GM23248 (cell line): ENCODE data around the gene PRKAR1B. TPM values are rescaled to one million over a fixed set of nuclear protein-coding genes. Genes with fewer than 3 reads are reported as not detected.

Source experiments
- DNase-seq: peaks from one replicate; pipeline ENCODE4 v3.0.0-alpha.2; 2015
- H2AFZ ChIP-seq: fragments of 200-600 bp; sonication (generic); 2 replicates; pipeline ENCODE4 v1.6.1; 2016; ENCODE audit warnings: antibody characterized with exemption
- H3F3A ChIP-seq: fragments of 200-600 bp; sonication (generic); 2 replicates; pipeline ENCODE4 v1.6.1; 2016; ENCODE audit warnings: mild to moderate bottlenecking, antibody characterized with exemption, mixed run types; ENCODE audit not compliant: insufficient read depth
- H3K27ac ChIP-seq: fragments of 200-600 bp; sonication (generic); 2 replicates; pipeline ENCODE4 v1.5.1; 2016; ENCODE audit warnings: mild to moderate bottlenecking
- H3K27me3 ChIP-seq: fragments of 200-600 bp; sonication (generic); replicated peaks from 2 replicates; pipeline ENCODE4 v1.6.1; 2016; ENCODE audit warnings: mild to moderate bottlenecking; ENCODE audit not compliant: insufficient read depth
- H3K36me3 ChIP-seq: fragments of 200-600 bp; sonication (generic); 2 replicates; pipeline ENCODE4 v1.6.1; 2016; ENCODE audit warnings: low read depth, mild to moderate bottlenecking
- H3K4me1 ChIP-seq: fragments of 200-600 bp; sonication (generic); 2 replicates; pipeline ENCODE4 v1.6.1; 2016; ENCODE audit warnings: mild to moderate bottlenecking; ENCODE audit not compliant: insufficient read depth
- H3K4me2 ChIP-seq: fragments of 200-600 bp; sonication (generic); one replicate; pipeline ENCODE4 v1.6.1; 2016; ENCODE audit warnings: mild to moderate bottlenecking; ENCODE audit not compliant: unreplicated experiment
- H3K4me3 ChIP-seq: fragments of 200-600 bp; sonication (generic); 2 replicates; pipeline ENCODE4 v1.5.1; 2016; ENCODE audit warnings: mild to moderate bottlenecking
- H3K79me2 ChIP-seq: fragments of 200-600 bp; sonication (generic); 2 replicates; pipeline ENCODE4 v1.6.1; 2016; ENCODE audit warnings: mild to moderate bottlenecking; ENCODE audit not compliant: insufficient read depth
- H3K9ac ChIP-seq: fragments of 200-600 bp; sonication (generic); 2 replicates; pipeline ENCODE4 v1.6.1; 2016; ENCODE audit warnings: mild to moderate bottlenecking
- H3K9me2 ChIP-seq: fragments of 200-600 bp; sonication (generic); 2 replicates; pipeline ENCODE4 v1.6.1; 2016; ENCODE audit warnings: mixed run types, mild to moderate bottlenecking, moderate library complexity; ENCODE audit not compliant: insufficient read depth
- H3K9me3 ChIP-seq: fragments of 200-600 bp; sonication (generic); one replicate; pipeline ENCODE4 v1.6.1; 2017; ENCODE audit warnings: low read depth
- H4K20me1 ChIP-seq: fragments of 200-600 bp; sonication (generic); 2 replicates; pipeline ENCODE4 v1.6.0; 2016; ENCODE audit not compliant: insufficient read depth
- EZH2 ChIP-seq: fragments of 200-600 bp; sonication (generic); IDR thresholded peaks from 2 replicates; pipeline ENCODE4 v1.6.1; 2018; ENCODE audit warnings: antibody characterized with exemption, mild to moderate bottlenecking; ENCODE audit not compliant: insufficient read depth, poor library complexity, severe bottlenecking
- EZH2phosphoT487 ChIP-seq: fragments of 200-600 bp; sonication (generic); IDR thresholded peaks from 2 replicates; pipeline ENCODE4 v1.6.1; 2018; ENCODE audit warnings: antibody characterized with exemption, moderate library complexity, mild to moderate bottlenecking, low read depth; ENCODE audit not compliant: insufficient read depth
- WGBS, 2 experiments: methylation state at CpG; one replicate each; pipeline ENCODE4 v1.1.6; 2015 to 2017; ENCODE audit warnings: low lambda C conversion rate in 2 of 2, low coverage in 1 of 2; ENCODE audit errors: missing lambda C conversion rate in 2 of 2; 5-methylcytosine and 5-hydroxymethylcytosine counted together
- in situ Hi-C: fragments of 300-500 bp; cut with MboI; formaldehyde crosslinking; loops from 2 replicates; pipeline ENCODE4 v1.15.0; 2020
- polyA plus RNA-seq: library from polyadenylated mRNA; unstranded; fragments of >200 nt; fragmentation: Nextera tagmentation; extraction: Ambion mirVana; gene quantifications from 2 replicates; pipeline ENCODE4 v1.2.1, GENCODE V29; 2016
- total RNA-seq: library from RNA; depleted of rRNA; stranded (reverse); fragments of >200 nt; shearing (Covaris generic); gene quantifications from 2 replicates; pipeline ENCODE4 v1.2.3, GENCODE V29; 2014

Gene PRKAR1B
- total and polyA plus RNA-seq, 2 experiments from 2014 or later, result 10.2 to 12.9 TPM

DNA sequence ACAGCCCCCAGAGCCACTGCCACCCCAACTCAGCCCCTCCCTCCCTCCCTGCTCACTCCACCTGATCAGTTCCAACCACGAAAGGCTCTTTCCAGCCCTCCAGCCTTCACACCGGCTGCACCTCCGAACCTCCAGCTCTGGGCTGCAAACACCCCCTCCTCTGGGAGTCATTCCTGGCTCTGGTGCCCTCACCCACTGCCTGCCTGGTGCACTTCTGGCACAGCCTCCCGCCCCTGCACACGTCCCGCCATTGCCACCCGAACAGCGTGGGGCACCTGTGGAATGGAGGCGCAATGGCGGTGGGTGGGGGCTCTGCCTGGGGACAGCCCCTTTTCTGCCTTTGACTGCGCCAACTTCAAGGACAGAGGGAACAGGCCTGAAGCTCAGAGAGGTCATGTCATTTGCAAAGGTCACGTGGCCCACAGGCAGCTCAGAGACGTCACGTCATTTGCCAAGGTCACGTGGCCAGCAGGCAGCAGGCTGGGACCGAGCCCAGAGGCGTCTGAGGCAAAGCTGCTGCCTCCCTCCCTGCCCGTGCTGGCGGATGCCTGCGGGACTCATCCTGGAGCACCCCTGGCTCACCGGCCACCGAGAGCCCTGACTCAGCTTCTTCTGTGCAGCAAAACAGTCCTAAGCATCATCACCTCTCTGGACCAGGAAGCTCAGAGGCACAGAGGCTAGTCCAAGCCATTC lies 76.6 kb downstream of the PRKAR1B start:
- Histone ChIP-seq H3K9ac (no peak overlapping the region), H3K79me2 (no peaks in the 10 kb centered on the region), H3K4me3 (no peak overlapping the region), H2AFZ (no peak overlapping the region), H3K36me3 (no peaks in the 10 kb centered on the region), H3K4me1 (no peaks in the 10 kb centered on the region), H3K27ac (no peak overlapping the region), H3K9me3 (no peaks in the 10 kb centered on the region), H3K9me2 (no peaks in the 10 kb centered on the region; the same call in 1 of the 2 replicates), H3F3A (no peaks in the 10 kb centered on the region), H3K4me2 (no peak overlapping the region), H4K20me1 (no peaks in the 10 kb centered on the region), H3K27me3 (no peaks in the 10 kb centered on the region)
- in situ Hi-C loops, result no loop called here
- 74 to 78% methylated on average over 18 to 21 of the region's 22 CpGs for WGBS, 2 experiments
- no peak for TF ChIP-seq EZH2phosphoT487
- TF ChIP-seq EZH2, result no peak
- DNase-seq, result no peak

DNA sequence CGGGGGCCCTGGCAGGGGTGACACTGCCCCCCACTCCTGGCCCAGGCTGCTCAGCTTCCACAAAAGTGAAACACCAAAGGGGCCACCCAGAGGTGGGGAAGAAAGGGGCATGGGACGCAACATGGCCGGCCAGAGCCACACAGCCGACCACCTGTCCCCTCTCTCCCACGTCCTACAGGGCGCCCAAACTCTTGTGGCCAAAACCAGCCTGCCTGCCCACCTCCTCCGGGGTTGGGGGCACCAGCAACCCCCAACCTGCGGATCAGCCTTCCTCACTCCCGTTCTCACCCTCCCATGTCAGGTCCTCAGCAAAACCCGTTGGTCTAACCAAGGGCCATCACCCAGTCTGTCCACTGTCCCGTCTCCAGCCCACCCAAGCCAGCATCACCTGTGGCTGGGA lies 80.1 kb downstream of the PRKAR1B start:
- no peaks in the 10 kb centered on the region for H3K9me2 ChIP-seq
- H3F3A ChIP-seq, result no peaks in the 10 kb centered on the region
- in situ Hi-C loops, result no loop called here
- no peaks in the 10 kb centered on the region for H3K27me3 ChIP-seq
- no peak for TF ChIP-seq EZH2
- no peak for TF ChIP-seq EZH2phosphoT487
- DNase-seq, result no peak
- H4K20me1 ChIP-seq, result no peaks in the 10 kb centered on the region
- no peak overlapping the region for H3K4me2 ChIP-seq
- 82 to 86% methylated on average over 9 to 11 of the region's 11 CpGs for WGBS, 2 experiments
- H3K36me3 ChIP-seq, result no peaks in the 10 kb centered on the region
- no peak overlapping the region for H2AFZ ChIP-seq
- no peak overlapping the region for H3K4me3 ChIP-seq
- no peaks in the 10 kb centered on the region for H3K79me2 ChIP-seq
- no peaks in the 10 kb centered on the region for H3K4me1 ChIP-seq
- no peak overlapping the region for H3K27ac ChIP-seq
- no peak overlapping the region for H3K9ac ChIP-seq
- H3K9me3 ChIP-seq, result no peaks in the 10 kb centered on the region

- Histone ChIP-seq H3K9me2 (no peaks in the 10 kb centered on the region), H3K27ac (no peak overlapping the region), H3K4me1 (no peaks in the 10 kb centered on the region), H3K27me3 (no peaks in the 10 kb centered on the region), H3F3A (no peaks in the 10 kb centered on the region), H3K4me2 (no peak overlapping the region), H3K79me2 (no peaks in the 10 kb centered on the region), H2AFZ (no peak overlapping the region), H3K9me3 (no peaks in the 10 kb centered on the region), H3K9ac (no peak overlapping the region), H3K36me3 (no peaks in the 10 kb centered on the region), H3K4me3 (no peak overlapping the region), H4K20me1 (no peaks in the 10 kb centered on the region)
- in situ Hi-C loops, result no loop called here
- DNase-seq, result no peak
- 83 to 87% methylated on average over 11 of the region's 11 CpGs for WGBS, 2 experiments
- TF ChIP-seq EZH2 (no peak), EZH2phosphoT487 (no peak)
These were observed 80.6 kb downstream of the PRKAR1B start for GRCh38 chr7:646487-646886.

DNA sequence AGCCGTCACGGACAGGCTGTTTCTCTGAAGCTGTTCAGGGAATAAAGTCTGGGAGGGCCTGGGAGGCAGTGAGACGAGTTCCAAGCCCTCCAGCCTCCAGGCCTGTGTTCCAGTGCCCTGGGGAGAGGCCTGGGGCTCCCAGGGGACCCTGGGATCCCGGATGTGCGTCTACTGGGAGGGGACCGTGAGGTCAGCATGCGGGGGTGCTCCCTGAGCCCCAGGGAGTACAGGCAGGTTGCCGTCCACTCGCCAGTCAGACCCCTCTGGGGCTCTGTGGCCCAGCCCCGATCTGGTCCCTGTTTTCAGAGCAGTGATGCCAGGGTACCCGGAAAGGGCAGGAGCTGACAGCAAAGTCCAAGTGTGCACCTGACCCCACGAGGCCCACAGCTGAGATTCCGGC lies 81.5 kb downstream of the PRKAR1B start:
- no peak overlapping the region for H3K4me3 ChIP-seq
- no peak overlapping the region for H2AFZ ChIP-seq
- no peaks in the 10 kb centered on the region for H3K4me1 ChIP-seq
- in situ Hi-C loops, result no loop called here
- H3K9ac ChIP-seq, result no peak overlapping the region
- 80 to 83% methylated on average over 13 of the region's 13 CpGs for WGBS, 2 experiments
- no peak for DNase-seq
- H3K36me3 ChIP-seq, result no peaks in the 10 kb centered on the region
- H3K4me2 ChIP-seq, result no peak overlapping the region
- no peaks in the 10 kb centered on the region for H3K9me2 ChIP-seq
- no peaks in the 10 kb centered on the region for H3K79me2 ChIP-seq
- H4K20me1 ChIP-seq, result no peaks in the 10 kb centered on the region
- H3K27me3 ChIP-seq, result no peaks in the 10 kb centered on the region
- H3K9me3 ChIP-seq, result no peaks in the 10 kb centered on the region
- H3F3A ChIP-seq, result no peaks in the 10 kb centered on the region
- TF ChIP-seq EZH2phosphoT487 (no peak), EZH2 (no peak)
- no peak overlapping the region for H3K27ac ChIP-seq
